OCI-LY3 (cell line): Measurements from ENCODE around the gene RASIP1.

Source experiments
- H2AFZ ChIP-seq: fragments of 200-600, 300-600 bp; shearing (Covaris generic); 2 replicates; pipeline ENCODE4 v1.6.0; 2014; ENCODE audit warnings: antibody characterized with exemption, low read depth, low read length
- H3K27ac ChIP-seq: fragments of 200-600, 300-600 bp; sonication (generic); 2 replicates; pipeline ENCODE4 v1.5.1; 2014; ENCODE audit warnings: mild to moderate bottlenecking, low read length, moderate library complexity, mixed read lengths
- H3K27me3 ChIP-seq: fragments of 200-600, 300-600 bp; sonication (generic); 2 replicates; pipeline ENCODE4 v1.6.1; 2014; ENCODE audit warnings: low read depth, low read length, mixed read lengths
- H3K36me3 ChIP-seq: fragments of 200-600, 300-600 bp; sonication (generic); replicated peaks from 2 replicates; pipeline ENCODE3; 2014; ENCODE audit warnings: low read depth, low read length, mixed read lengths
- H3K4me1 ChIP-seq: fragments of 300-600, 200-600 bp; sonication (generic); 2 replicates; pipeline ENCODE4 v1.6.1; 2014; ENCODE audit warnings: low read length, mixed read lengths
- H3K4me2 ChIP-seq: fragments of 200-600, 300-600 bp; sonication (generic); 2 replicates; pipeline ENCODE4 v1.6.1; 2014; ENCODE audit warnings: low read length, mixed read lengths
- H3K4me3 ChIP-seq: fragments of 300-600, 200-600 bp; sonication (generic); 2 replicates; pipeline ENCODE4 v1.5.1; 2014; ENCODE audit warnings: antibody characterized with exemption, mild to moderate bottlenecking, low read length, moderate library complexity
- H3K79me2 ChIP-seq: fragments of 300-600, 200-600 bp; shearing (Covaris generic); 2 replicates; pipeline ENCODE4 v1.6.1; 2014; ENCODE audit warnings: mild to moderate bottlenecking, low read length, mixed read lengths
- H3K9ac ChIP-seq: fragments of 300-600, 200-600 bp; shearing (Covaris generic); 2 replicates; pipeline ENCODE4 v1.6.0; 2014; ENCODE audit warnings: mild to moderate bottlenecking, low read length, moderate library complexity
- H3K9me3 ChIP-seq: fragments of 200-600, 300-600 bp; shearing (Covaris generic); 2 replicates; pipeline ENCODE4 v1.6.1; 2014; ENCODE audit warnings: low read length, mixed read lengths; ENCODE audit not compliant: insufficient read depth
- H4K20me1 ChIP-seq: fragments of 200-600, 300-600 bp; sonication (generic); 2 replicates; pipeline ENCODE4 v1.6.1; 2016; ENCODE audit warnings: low read length, mixed read lengths; ENCODE audit not compliant: insufficient read depth
- CTCF ChIP-seq: fragments of 200-600, 300-600 bp; sonication (generic); IDR thresholded peaks from 2 replicates; pipeline ENCODE4 v1.5.1; 2014; ENCODE audit warnings: antibody characterized with exemption, low read length, low read depth
- EZH2phosphoT487 ChIP-seq: fragments of 200-600 bp; shearing (Covaris generic); IDR thresholded peaks from 2 replicates; pipeline ENCODE4 v1.6.1; 2018; ENCODE audit warnings: antibody characterized with exemption, mixed run types, low read depth

Gene RASIP1

GRCh38 chr19:48705431-48705830 lies 35.0 kb downstream of the RASIP1 start:
- H3K9me3 ChIP-seq: no peaks in the 10 kb centered on the region
- H3K27ac ChIP-seq: no peak overlapping the region
- no peak overlapping the region for H3K4me3 ChIP-seq
- no peaks in the 10 kb centered on the region for H3K79me2 ChIP-seq
- no peaks in the 10 kb centered on the region for H4K20me1 ChIP-seq
- H3K27me3 ChIP-seq: no peaks in the 10 kb centered on the region
- no peak for TF ChIP-seq EZH2phosphoT487
- TF ChIP-seq CTCF: no peak
- H3K4me2 ChIP-seq: no peak overlapping the region
- no peak overlapping the region for H3K9ac ChIP-seq
- no peaks in the 10 kb centered on the region for H3K36me3 ChIP-seq
- H2AFZ ChIP-seq: no peak overlapping the region
- no peaks in the 10 kb centered on the region for H3K4me1 ChIP-seq

- H3K36me3 ChIP-seq: no peaks in the 10 kb centered on the region
- no peaks in the 10 kb centered on the region for H4K20me1 ChIP-seq
- no peak for TF ChIP-seq EZH2phosphoT487
- no peak for TF ChIP-seq CTCF
- H3K9me3 ChIP-seq: no peaks in the 10 kb centered on the region
- H3K4me1 ChIP-seq: no peaks in the 10 kb centered on the region
- no peak overlapping the region for H3K4me2 ChIP-seq
- H3K79me2 ChIP-seq: no peaks in the 10 kb centered on the region
- no peak overlapping the region for H2AFZ ChIP-seq
- no peak overlapping the region for H3K4me3 ChIP-seq
- no peaks in the 10 kb centered on the region for H3K27me3 ChIP-seq
- H3K27ac ChIP-seq: no peak overlapping the region
- H3K9ac ChIP-seq: no peak overlapping the region
These were observed 37.1 kb downstream of the RASIP1 start for GRCh38 chr19:48703316-48703715.

GRCh38 chr19:48702701-48703100 lies 37.7 kb downstream of the RASIP1 start:
- no peaks in the 10 kb centered on the region for H3K9me3 ChIP-seq
- H3K27me3 ChIP-seq: no peaks in the 10 kb centered on the region
- no peak overlapping the region for H3K4me2 ChIP-seq
- no peak overlapping the region for H2AFZ ChIP-seq
- H3K27ac ChIP-seq: no peak overlapping the region
- no peaks in the 10 kb centered on the region for H3K4me1 ChIP-seq
- no peak overlapping the region for H3K9ac ChIP-seq
- no peaks in the 10 kb centered on the region for H3K36me3 ChIP-seq
- no peaks in the 10 kb centered on the region for H3K79me2 ChIP-seq
- no peak overlapping the region for H3K4me3 ChIP-seq
- TF ChIP-seq CTCF: no peak
- no peak for TF ChIP-seq EZH2phosphoT487
- no peaks in the 10 kb centered on the region for H4K20me1 ChIP-seq

- no peaks in the 10 kb centered on the region for H3K27me3 ChIP-seq
- no peak overlapping the region for H3K4me2 ChIP-seq
- no peak overlapping the region for H2AFZ ChIP-seq
- H3K27ac ChIP-seq: no peak overlapping the region
- H3K4me1 ChIP-seq: no peaks in the 10 kb centered on the region
- no peaks in the 10 kb centered on the region for H3K79me2 ChIP-seq
- no peak for TF ChIP-seq CTCF
- no peak for TF ChIP-seq EZH2phosphoT487
- no peaks in the 10 kb centered on the region for H3K36me3 ChIP-seq
- no peak overlapping the region for H3K4me3 ChIP-seq
- H3K9ac ChIP-seq: no peak overlapping the region
- no peaks in the 10 kb centered on the region for H4K20me1 ChIP-seq
- H3K9me3 ChIP-seq: no peaks in the 10 kb centered on the region
These were observed 42.4 kb downstream of the RASIP1 start for GRCh38 chr19:48698046-48698445.
